Fibroblast of skin of abdomen (primary cell): ENCODE measurements around the gene WASL.

Source experiments
- DNase-seq: peaks from one replicate; pipeline ENCODE4 v3.0.0-alpha.2; 2013

WASL gene

GRCh38 chr7:123687727-123688126 is 61.1 kb downstream of the WASL start:
- DNase-seq, result no peak

GRCh38 chr7:123687161-123687560 is 61.6 kb downstream of the WASL start:
- no peak for DNase-seq

- peak; percentile 61 for DNase-seq
Observed at GRCh38 chr7:123682690-123683089, 66.1 kb downstream of the WASL start.

- no peak for DNase-seq
Observed at GRCh38 chr7:123681561-123681960, 67.2 kb downstream of the WASL start.

GRCh38 chr7:123680580-123680979 is 68.2 kb downstream of the WASL start:
- no peak for DNase-seq

GRCh38 chr7:123679614-123680013 is 69.2 kb downstream of the WASL start:
- DNase-seq, result no peak

- DNase-seq, result no peak
Observed at GRCh38 chr7:123677061-123677715, 71.6 kb downstream of the WASL start.

- DNase-seq, result peak; percentile 55
Observed at GRCh38 chr7:123675181-123675473, 73.7 kb downstream of the WASL start.

- DNase-seq, result peak; percentile 52
Observed at GRCh38 chr7:123674399-123675180, 74.2 kb downstream of the WASL start.

GRCh38 chr7:123673752-123674398 is 74.9 kb downstream of the WASL start:
- DNase-seq, result no peak

GRCh38 chr7:123673137-123673732 is 75.6 kb downstream of the WASL start:
- no peak for DNase-seq

- no peak for DNase-seq
Observed at GRCh38 chr7:123669485-123669884, 79.3 kb downstream of the WASL start.

- peak; percentile 32 for DNase-seq
Observed at GRCh38 chr7:123666492-123666891, 82.3 kb downstream of the WASL start.

- no peak for DNase-seq
Observed at GRCh38 chr7:123665896-123666295, 82.9 kb downstream of the WASL start.

GRCh38 chr7:123665157-123665556 is 83.6 kb downstream of the WASL start:
- no peak for DNase-seq

- no peak for DNase-seq
Observed at GRCh38 chr7:123663200-123663599, 85.6 kb downstream of the WASL start.

- no peak for DNase-seq
Observed at GRCh38 chr7:123662755-123663154, 86.0 kb downstream of the WASL start.

- DNase-seq, result no peak
Observed at GRCh38 chr7:123662293-123662692, 86.5 kb downstream of the WASL start.

GRCh38 chr7:123661765-123662164 is 87.0 kb downstream of the WASL start:
- no peak for DNase-seq

GRCh38 chr7:123660514-123661354 is 88.1 kb downstream of the WASL start:
- no peak for DNase-seq

- no peak for DNase-seq
Observed at GRCh38 chr7:123658023-123658422, 90.8 kb downstream of the WASL start.

- no peak for DNase-seq
Observed at GRCh38 chr7:123657304-123657685, 91.5 kb downstream of the WASL start.
